CD14-positive monocyte (primary cell): ENCODE results near the gene ACTR5. TPM values are rescaled to one million over a fixed set of nuclear protein-coding genes. Genes with fewer than 3 reads are reported as not detected.

Experiments used
- DNase-seq, 3 donors: peaks; one replicate each; pipeline ENCODE4 v3.0.0-alpha.2; 2011 to 2022
- H2AFZ ChIP-seq: 2 replicates; pipeline ENCODE4 v1.6.0; 2012; ENCODE audit warnings: mild to moderate bottlenecking, low read depth, low read length, inconsistent platforms; ENCODE audit not compliant: insufficient read depth, poor library complexity, severe bottlenecking
- H3K27ac ChIP-seq, 2 donors: 1 replicate in 1 of 2; 2 replicates in 1 of 2; pipeline ENCODE4 v1.5.1; 2012 to 2013; ENCODE audit warnings: low read length in 2 of 2, control low read depth in 1 of 2, inconsistent platforms in 1 of 2, low read depth in 1 of 2, mild to moderate bottlenecking in 1 of 2
- H3K27me3 ChIP-seq, 2 donors: one replicate each; pipeline versions ENCODE4 v1.6.0 to v1.6.1; 2011 to 2013; ENCODE audit warnings: low read length in 2 of 2; ENCODE audit not compliant: control insufficient read depth in 2 of 2, insufficient read depth in 2 of 2
- H3K36me3 ChIP-seq, 2 donors: replicated peaks in 1 of 2; 1 replicate in 1 of 2; 2 replicates in 1 of 2; pipeline versions ENCODE4 v1.5.1 to v1.6.1; 2012 to 2013; ENCODE audit warnings: low read length in 2 of 2, control low read depth in 1 of 2, inconsistent platforms in 1 of 2, mild to moderate bottlenecking in 1 of 2; ENCODE audit not compliant: insufficient read depth in 2 of 2, control insufficient read depth in 1 of 2
- H3K4me1 ChIP-seq, 2 donors: 1 replicate in 1 of 2; 2 replicates in 1 of 2; pipeline versions ENCODE4 v1.5.1 to v1.6.1; 2012 to 2013; ENCODE audit warnings: low read length in 2 of 2, control low read depth in 1 of 2, inconsistent platforms in 1 of 2, mild to moderate bottlenecking in 1 of 2, moderate library complexity in 1 of 2; ENCODE audit not compliant: insufficient read depth in 2 of 2, control insufficient read depth in 1 of 2
- H3K4me2 ChIP-seq: replicated peaks from 2 replicates; pipeline ENCODE3; 2012; ENCODE audit warnings: low read length, moderate library complexity, mild to moderate bottlenecking; ENCODE audit not compliant: poor library complexity, severe bottlenecking; ENCODE audit errors: extremely low read depth
- H3K4me3 ChIP-seq, 3 experiments: fragments of 200-600 bp in 1 of 3; sonication (generic) in 1 of 3; replicated peaks in 1 of 3; 1 replicate in 2 of 3; 2 replicates in 1 of 3; pipeline ENCODE4 v1.5.1; 2011 to 2013; ENCODE audit warnings: low read length in 3 of 3, mild to moderate bottlenecking in 3 of 3, control low read depth in 2 of 3, low read depth in 2 of 3, inconsistent platforms in 1 of 3, moderate library complexity in 1 of 3
- H3K79me2 ChIP-seq: 2 replicates; pipeline ENCODE4 v1.6.0; 2012; ENCODE audit warnings: mild to moderate bottlenecking, control low read depth, inconsistent platforms, low read length, moderate library complexity; ENCODE audit not compliant: insufficient read depth
- H3K9ac ChIP-seq: 2 replicates; pipeline ENCODE4 v1.6.0; 2017; ENCODE audit warnings: low read length, mild to moderate bottlenecking; ENCODE audit not compliant: insufficient read depth, poor library complexity, severe bottlenecking
- H3K9me3 ChIP-seq, 2 donors: replicated peaks in 1 of 2; 1 replicate in 1 of 2; 2 replicates in 1 of 2; pipeline versions ENCODE4 v1.5.1 to v1.6.1; 2012 to 2013; ENCODE audit warnings: low read length in 2 of 2, control low read depth in 1 of 2; ENCODE audit not compliant: control insufficient read depth in 1 of 2, insufficient read depth in 1 of 2
- H4K20me1 ChIP-seq: 2 replicates; pipeline ENCODE4 v1.6.0; 2012; ENCODE audit warnings: mild to moderate bottlenecking, low read length, control low read depth, moderate library complexity; ENCODE audit not compliant: insufficient read depth
- H3K27ac Mint-ChIP-seq, 7 donors: one replicate each; pipeline ENCODE4 v1.8.0; 2020; ENCODE audit warnings: mild to moderate bottlenecking in 7 of 7, mixed read lengths in 7 of 7, moderate library complexity in 6 of 7, inconsistent platforms in 2 of 7
- H3K27me3 Mint-ChIP-seq, 3 donors: one replicate each; pipeline ENCODE4 v1.8.0; 2021 to 2022; ENCODE audit warnings: low read depth in 3 of 3, mild to moderate bottlenecking in 3 of 3, mixed read lengths in 3 of 3, moderate library complexity in 3 of 3, inconsistent platforms in 1 of 3
- H3K36me3 Mint-ChIP-seq, 2 donors: one replicate each; pipeline ENCODE4 v1.8.0; 2020; ENCODE audit warnings: mixed read lengths in 2 of 2, inconsistent platforms in 1 of 2, mild to moderate bottlenecking in 1 of 2
- H3K4me1 Mint-ChIP-seq: one replicate; pipeline ENCODE4 v1.8.0; 2020; ENCODE audit warnings: mild to moderate bottlenecking, mixed read lengths
- H3K4me3 Mint-ChIP-seq, 2 donors: one replicate each; pipeline ENCODE4 v1.8.0; 2020; ENCODE audit warnings: mild to moderate bottlenecking in 2 of 2, mixed read lengths in 2 of 2, moderate library complexity in 1 of 2
- H3K9me3 Mint-ChIP-seq, 7 donors: one replicate each; pipeline ENCODE4 v1.8.0; 2020 to 2022; ENCODE audit warnings: mixed read lengths in 7 of 7, mild to moderate bottlenecking in 6 of 7, moderate library complexity in 6 of 7, inconsistent platforms in 2 of 7
- CTCF ChIP-seq: fragments of 200-600 bp; IDR thresholded peaks from one replicate; pipeline ENCODE4 v1.8.0; 2022; ENCODE audit warnings: antibody characterized with exemption, mild to moderate bottlenecking
- WGBS: methylation state at CpG from one replicate; pipeline ENCODE4 v1.1.5; 2013; ENCODE audit warnings: missing lambda C conversion rate; ENCODE audit not compliant: insufficient coverage; 5-methylcytosine and 5-hydroxymethylcytosine counted together
- intact Hi-C, 2 donors: fragments of 100-400 bp; cut with micrococcal nuclease; formaldehyde crosslinking; loops; one replicate each; pipeline versions ENCODE4 v1.15.0 to v1.15.1; 2023
- polyA plus RNA-seq, 3 donors: library from polyadenylated mRNA; depleted of rRNA in 1 of 3; unstranded in 2 of 3; stranded (reverse) in 1 of 3; fragments of 300-500 nt in 2 of 3; fragments of >200 nt in 1 of 3; fragmentation: Illumina TruSeq in 2 of 3; gene quantifications; 1 replicate in 2 of 3; 2 replicates in 1 of 3; pipeline ENCODE4 v1.2.3, GENCODE V29; 2012 to 2021

The ACTR5 gene
- polyA plus RNA-seq, 3 donors: 6.6 to 15.6 (median 7.3) TPM

- Mint-ChIP-seq H3K36me3 (no peaks in the 10 kb centered on the region), H3K27ac (no peak overlapping the region), H3K27me3 (peaks cover 5 to 10% (median 6%) of the 10 kb centered on the region in 3 donors), H3K9me3 (no peaks in the 10 kb centered on the region), H3K4me3 (no peak overlapping the region), H3K4me1 (peaks cover 3% of the 10 kb centered on the region)
- Histone ChIP-seq H3K4me2 (no peak overlapping the region), H3K79me2 (no peaks in the 10 kb centered on the region), H3K27me3 (no peaks in the 10 kb centered on the region), H3K9ac (no peak overlapping the region), H3K4me1 (no peaks in the 10 kb centered on the region), H3K4me3 (no peak overlapping the region), H2AFZ (no peak overlapping the region), H3K27ac (no peak overlapping the region), H3K36me3 (no peaks in the 10 kb centered on the region), H4K20me1 (no peaks in the 10 kb centered on the region), H3K9me3 (no peaks in the 10 kb centered on the region)
- DNase-seq: peak in 2 of 3 donors; percentile 9 to 37
- WGBS: 33% methylated on average over 7 of the region's 16 CpGs
- intact Hi-C loops: no loop called here
- no peak for TF ChIP-seq CTCF
These were observed 42.2 kb downstream of the ACTR5 start for GRCh38 chr20:38790200-38791053.

- no peak overlapping the region for H2AFZ ChIP-seq
- intact Hi-C loops: no loop called here
- WGBS: 100% methylated on average over 1 of the region's 3 CpGs
These were observed 43.0 kb downstream of the ACTR5 start for GRCh38 chr20:38791291-38791690.

More at GRCh38 chr20:38791291-38791690, 43.0 kb downstream of the ACTR5 start:
- Histone ChIP-seq H3K9ac (no peak overlapping the region), H3K4me2 (no peak overlapping the region), H3K4me3 (no peak overlapping the region), H4K20me1 (no peaks in the 10 kb centered on the region), H3K27ac (no peak overlapping the region), H3K27me3 (no peaks in the 10 kb centered on the region), H3K9me3 (no peaks in the 10 kb centered on the region), H3K36me3 (no peaks in the 10 kb centered on the region), H3K79me2 (no peaks in the 10 kb centered on the region), H3K4me1 (no peaks in the 10 kb centered on the region)
- H3K4me1 Mint-ChIP-seq: peaks cover 3% of the 10 kb centered on the region
- H3K27ac Mint-ChIP-seq: no peak overlapping the region
- no peaks in the 10 kb centered on the region for H3K9me3 Mint-ChIP-seq
- H3K27me3 Mint-ChIP-seq: peaks cover 5 to 11% (median 7%) of the 10 kb centered on the region in 3 donors
- no peak for TF ChIP-seq CTCF
- DNase-seq: no peak
- no peaks in the 10 kb centered on the region for H3K36me3 Mint-ChIP-seq
- no peak overlapping the region for H3K4me3 Mint-ChIP-seq
